ENCODE results near the gene SGCD. TPM values are rescaled to one million over a fixed set of nuclear protein-coding genes. Genes with fewer than 3 reads are reported as not detected.

SGCD gene
- total RNA-seq, 1 experiment from 2014 or later: not detected

- POLR2A ChIA-PET: no interaction called here
- CTCF ChIA-PET: no interaction called here
- Histone ChIP-seq H3K4me3 (ENCODE audit: low read depth in 2 of 2, low read length in 2 of 2) (no peak overlapping the region), H3K27ac (ENCODE audit: low read length) (no peak overlapping the region), H3K9me3 (ENCODE audit: control insufficient read depth, insufficient read depth, low read depth, low read length) (no peaks in the 10 kb centered on the region), H3K27me3 (ENCODE audit: control insufficient read depth, insufficient read depth, low read length) (no peaks in the 10 kb centered on the region), H3K36me3 (ENCODE audit: control insufficient read depth, insufficient read depth, low read length) (no peaks in the 10 kb centered on the region), H3K4me1 (ENCODE audit: control insufficient read depth, insufficient read depth, low read length) (no peaks in the 10 kb centered on the region)
- no peak for ATAC-seq
- in situ Hi-C loops (cut with HindIII; ENCODE audit: low pct_unique_long_range_greater_than_20kb, low sequenced_read_pairs) (no loop called here), intact Hi-C loops (cut with micrococcal nuclease; ENCODE audit: unreplicated experiment) (no loop called here)
- no TSS peak for BruUV-seq (replicated peaks)
- TF ChIP-seq TCF7L2 (IDR thresholded peaks at IDR 0.05; ENCODE audit: low read depth, low read length): no peak
- no peak for DNase-seq (ENCODE audit: low read depth, low spot score)
Measured at GRCh38 chr5:156409834-156410233, 82.9 kb downstream of the SGCD start.

- no peaks in the 10 kb centered on the region for H3K4me1 ChIP-seq (ENCODE audit: control insufficient read depth, insufficient read depth, low read length)
- intact Hi-C loops (cut with micrococcal nuclease; ENCODE audit: unreplicated experiment) (no loop called here), in situ Hi-C loops (cut with HindIII; ENCODE audit: low pct_unique_long_range_greater_than_20kb, low sequenced_read_pairs) (no loop called here)
- POLR2A ChIA-PET: no interaction called here
- no peak for TF ChIP-seq TCF7L2 (IDR thresholded peaks at IDR 0.05; ENCODE audit: low read depth, low read length)
- no peak for TF ChIP-seq SIN3A (IDR thresholded peaks at IDR 0.05; ENCODE audit: borderline replicate concordance, insufficient read depth, low read depth, low read length)
- TF ChIP-seq CTCF (IDR thresholded peaks at IDR 0.05): no peak
- TF ChIP-seq REST (IDR thresholded peaks at IDR 0.05; ENCODE audit: insufficient read depth in 1 of 2, low read depth in 2 of 2, low read length in 1 of 2): no peak
- no peak for TF ChIP-seq POLR2AphosphoS5 (IDR thresholded peaks at IDR 0.05; ENCODE audit: low read depth, low read length)
- ATAC-seq (no peak), DNase-seq (ENCODE audit: low read depth, low spot score) (no peak)
- CTCF ChIA-PET: no interaction called here
- no peak overlapping the region for H3K4me3 ChIP-seq (ENCODE audit: low read depth in 2 of 2, low read length in 2 of 2)
- H3K27me3 ChIP-seq (ENCODE audit: control insufficient read depth, insufficient read depth, low read length): no peaks in the 10 kb centered on the region
- no peak overlapping the region for H3K27ac ChIP-seq (ENCODE audit: low read length)
- H3K9me3 ChIP-seq (ENCODE audit: control insufficient read depth, insufficient read depth, low read depth, low read length): no peaks in the 10 kb centered on the region
- BruUV-seq (replicated peaks): no TSS peak
- H3K36me3 ChIP-seq (ENCODE audit: control insufficient read depth, insufficient read depth, low read length): no peaks in the 10 kb centered on the region
Measured at GRCh38 chr5:156411185-156411613, 84.2 kb downstream of the SGCD start.

GRCh38 chr5:156411957-156412356, 85.0 kb downstream of the SGCD start:
- TF ChIP-seq CTCF (IDR thresholded peaks at IDR 0.05) (no peak), POLR2AphosphoS5 (IDR thresholded peaks at IDR 0.05; ENCODE audit: low read depth, low read length) (no peak), REST (IDR thresholded peaks at IDR 0.05; ENCODE audit: insufficient read depth in 1 of 2, low read depth in 2 of 2, low read length in 1 of 2) (no peak), SIN3A (IDR thresholded peaks at IDR 0.05; ENCODE audit: borderline replicate concordance, insufficient read depth, low read depth, low read length) (no peak), TCF7L2 (IDR thresholded peaks at IDR 0.05; ENCODE audit: low read depth, low read length) (no peak)
- H3K4me1 ChIP-seq (ENCODE audit: control insufficient read depth, insufficient read depth, low read length): no peaks in the 10 kb centered on the region
- no peaks in the 10 kb centered on the region for H3K9me3 ChIP-seq (ENCODE audit: control insufficient read depth, insufficient read depth, low read depth, low read length)
- in situ Hi-C loops (cut with HindIII; ENCODE audit: low pct_unique_long_range_greater_than_20kb, low sequenced_read_pairs) (no loop called here), intact Hi-C loops (cut with micrococcal nuclease; ENCODE audit: unreplicated experiment) (no loop called here)
- no peaks in the 10 kb centered on the region for H3K36me3 ChIP-seq (ENCODE audit: control insufficient read depth, insufficient read depth, low read length)
- H3K27ac ChIP-seq (ENCODE audit: low read length): no peak overlapping the region
- ChIA-PET CTCF (no interaction called here), POLR2A (interaction anchor here (0.6 kb wide), 1 partner anchor 269 kb away, joined by 5 read pairs; no protein-coding TSS in a partner anchor)
- no peak for DNase-seq (ENCODE audit: low read depth, low spot score)
- H3K4me3 ChIP-seq (ENCODE audit: low read depth in 2 of 2, low read length in 2 of 2): no peak overlapping the region
- no TSS peak for BruUV-seq (replicated peaks)
- ATAC-seq: no peak
- no peaks in the 10 kb centered on the region for H3K27me3 ChIP-seq (ENCODE audit: control insufficient read depth, insufficient read depth, low read length)

All from Panc1 (cell line).